Esophagus muscularis mucosa (tissue), 3 donors: ENCODE results near the gene NUCKS1.

Experiments
- CTCF ChIP-seq, 3 experiments: fragments of 200-600 bp in 2 of 3; fragments of 450-650 bp in 1 of 3; sonication (generic) in 2 of 3; IDR thresholded peaks; one replicate each; pipeline ENCODE4 v1.5.1; 2017 to 2019; ENCODE audit warnings: antibody characterized with exemption in 3 of 3, mild to moderate bottlenecking in 2 of 3, moderate library complexity in 1 of 3
- POLR2A ChIP-seq: fragments of 450-650 bp; IDR thresholded peaks from one replicate; pipeline ENCODE4 v1.6.1; 2017; ENCODE audit warnings: antibody characterized with exemption, moderate library complexity, mild to moderate bottlenecking, low read depth
- POLR2AphosphoS5 ChIP-seq, 2 donors: sonication (generic); formaldehyde crosslinking; IDR thresholded peaks; one replicate each; pipeline ENCODE4 v1.6.1; 2017; ENCODE audit warnings: antibody characterized with exemption in 2 of 2

GRCh38 chr1:205703072-205703471, 46.9 kb downstream of the NUCKS1 start:
- no peak for TF ChIP-seq CTCF (IDR thresholded peaks at IDR 0.05)
- TF ChIP-seq POLR2AphosphoS5 (IDR thresholded peaks at IDR 0.05): no peak
- TF ChIP-seq POLR2A: no peak
